Measurements from ENCODE around the gene JAKMIP1.

The JAKMIP1 gene

GRCh38 chr4:6069845-6070709 is 130.3 kb downstream of the JAKMIP1 start:
- no peak for DNase-seq (ENCODE audit: extremely low read depth, low read depth)
- no peak for TF ChIP-seq CTCF (IDR thresholded peaks at IDR 0.05; ENCODE audit: low read depth, low read length)

- no peak for TF ChIP-seq CTCF (IDR thresholded peaks at IDR 0.05; ENCODE audit: low read depth, low read length)
Observed at GRCh38 chr4:6068986-6069385, 131.4 kb downstream of the JAKMIP1 start.

GRCh38 chr4:6065934-6066590 is 134.3 kb downstream of the JAKMIP1 start:
- no peak for DNase-seq (ENCODE audit: extremely low read depth, low read depth)
- no peak for TF ChIP-seq CTCF (IDR thresholded peaks at IDR 0.05; ENCODE audit: low read depth, low read length)

More at GRCh38 chr4:6068986-6069385, 131.4 kb downstream of the JAKMIP1 start:
- DNase-seq (ENCODE audit: extremely low read depth, low read depth) = no peak

- no peak for DNase-seq (ENCODE audit: extremely low read depth, low read depth)
- TF ChIP-seq CTCF (IDR thresholded peaks at IDR 0.05; ENCODE audit: low read depth, low read length) = no peak
Observed at GRCh38 chr4:6065166-6065565, 135.2 kb downstream of the JAKMIP1 start.

- no peak for TF ChIP-seq CTCF (IDR thresholded peaks at IDR 0.05; ENCODE audit: low read depth, low read length)
- DNase-seq (ENCODE audit: extremely low read depth, low read depth) = no peak
Observed at GRCh38 chr4:6064383-6064782, 136.0 kb downstream of the JAKMIP1 start.

GRCh38 chr4:6063684-6064083 is 136.7 kb downstream of the JAKMIP1 start:
- no peak for DNase-seq (ENCODE audit: extremely low read depth, low read depth)
- no peak for TF ChIP-seq CTCF (IDR thresholded peaks at IDR 0.05; ENCODE audit: low read depth, low read length)

GRCh38 chr4:6062133-6062532 is 138.2 kb downstream of the JAKMIP1 start:
- no peak for DNase-seq (ENCODE audit: extremely low read depth, low read depth)
- TF ChIP-seq CTCF (IDR thresholded peaks at IDR 0.05; ENCODE audit: low read depth, low read length) = no peak
